Stimulated activated naive CD8-positive, alpha-beta T cell treated with anti-CD3 and anti-CD28 coated beads, Interleukin-15, Interleukin-2, amounts not matched to agents 100 ng/mL and 50 ng/mL, for 24 hours (primary cell): ENCODE results near the gene PTMA.
"Not testable (repeated sequence)": the region's sequence is repeated elsewhere in the genome, so short reads cannot be mapped to it uniquely, and the experiment has no call there.

Experiments
- H3K27ac Mint-ChIP-seq: one replicate; pipeline ENCODE4 v1.8.0; 2021; ENCODE audit warnings: mild to moderate bottlenecking, mixed read lengths
- H3K27me3 Mint-ChIP-seq: one replicate; pipeline ENCODE4 v1.8.0; 2021; ENCODE audit warnings: mixed read lengths
- H3K36me3 Mint-ChIP-seq: one replicate; pipeline ENCODE4 v1.8.0; 2021; ENCODE audit warnings: low read depth, mixed read lengths
- H3K4me1 Mint-ChIP-seq: one replicate; pipeline ENCODE4 v1.8.0; 2021; ENCODE audit warnings: low read depth, mixed read lengths
- H3K4me3 Mint-ChIP-seq: one replicate; pipeline ENCODE4 v1.8.0; 2021; ENCODE audit warnings: mild to moderate bottlenecking, mixed read lengths
- H3K9me3 Mint-ChIP-seq: one replicate; pipeline ENCODE4 v1.8.0; 2021; ENCODE audit warnings: mixed read lengths

The PTMA gene

GRCh38 chr2:231704017-231704416, 4.3 kb upstream of the PTMA start:
- Mint-ChIP-seq H3K9me3 (no peaks in the 10 kb centered on the region), H3K27ac (no peak overlapping the region), H3K4me3 (no peak overlapping the region), H3K4me1 (peaks cover 27% of the 10 kb centered on the region), H3K36me3 (peaks cover 8% of the 10 kb centered on the region), H3K27me3 (no peaks in the 10 kb centered on the region)

GRCh38 chr2:231706731-231707624, 1.3 kb upstream of the PTMA start:
- Mint-ChIP-seq H3K27ac (peak overlapping the region; percentile 100), H3K36me3 (peaks cover 28% of the 10 kb centered on the region)

GRCh38 chr2:231707625-231707926, 749 bp upstream of the PTMA start:
- Mint-ChIP-seq H3K27me3 (no peaks in the 10 kb centered on the region), H3K4me1 (peaks cover 43% of the 10 kb centered on the region), H3K9me3 (no peaks in the 10 kb centered on the region), H3K27ac (peak overlapping the region; percentile 100), H3K4me3 (peak overlapping the region; percentile 97), H3K36me3 (peaks cover 34% of the 10 kb centered on the region)

More at GRCh38 chr2:231706731-231707624, 1.3 kb upstream of the PTMA start:
- peaks cover 37% of the 10 kb centered on the region for H3K4me1 Mint-ChIP-seq
- no peaks in the 10 kb centered on the region for H3K9me3 Mint-ChIP-seq
- H3K4me3 Mint-ChIP-seq, result peak overlapping the region; percentile 97
- no peaks in the 10 kb centered on the region for H3K27me3 Mint-ChIP-seq

- H3K4me3 Mint-ChIP-seq, result peak overlapping the region; percentile 97
- H3K4me1 Mint-ChIP-seq, result peaks cover 53% of the 10 kb centered on the region
- peaks cover 46% of the 10 kb centered on the region for H3K36me3 Mint-ChIP-seq
- no peaks in the 10 kb centered on the region for H3K9me3 Mint-ChIP-seq
- H3K27ac Mint-ChIP-seq, result peak overlapping the region; percentile 100
- H3K27me3 Mint-ChIP-seq, result no peaks in the 10 kb centered on the region
Measured at GRCh38 chr2:231708773-231709635, 679 bp downstream of the PTMA start.

GRCh38 chr2:231709636-231709980, 1.3 kb downstream of the PTMA start:
- Mint-ChIP-seq H3K4me1 (peaks cover 53% of the 10 kb centered on the region), H3K36me3 (peaks cover 47% of the 10 kb centered on the region), H3K4me3 (peak overlapping the region; percentile 94), H3K27ac (peak overlapping the region; percentile 97), H3K9me3 (no peaks in the 10 kb centered on the region), H3K27me3 (no peaks in the 10 kb centered on the region)

- Mint-ChIP-seq H3K4me3 (peak overlapping the region; percentile 99), H3K27me3 (no peaks in the 10 kb centered on the region), H3K36me3 (peaks cover 47% of the 10 kb centered on the region), H3K4me1 (peaks cover 50% of the 10 kb centered on the region), H3K27ac (peak overlapping the region; percentile 97), H3K9me3 (no peaks in the 10 kb centered on the region)
Measured at GRCh38 chr2:231709981-231710798, 1.9 kb downstream of the PTMA start.

- Mint-ChIP-seq H3K27me3 (no peaks in the 10 kb centered on the region), H3K27ac (peak overlapping the region; percentile 99), H3K4me1 (peaks cover 49% of the 10 kb centered on the region), H3K9me3 (no peaks in the 10 kb centered on the region), H3K4me3 (peak overlapping the region; percentile 99), H3K36me3 (peaks cover 47% of the 10 kb centered on the region)
Measured at GRCh38 chr2:231710799-231711676, 2.7 kb downstream of the PTMA start.

GRCh38 chr2:231711677-231712450, 3.5 kb downstream of the PTMA start:
- H3K9me3 Mint-ChIP-seq, result no peaks in the 10 kb centered on the region
- no peaks in the 10 kb centered on the region for H3K27me3 Mint-ChIP-seq

GRCh38 chr2:231712451-231713021, 4.2 kb downstream of the PTMA start:
- H3K27me3 Mint-ChIP-seq, H3K9me3 Mint-ChIP-seq: not testable (repeated sequence)
- H3K36me3 Mint-ChIP-seq, result peaks cover 47% of the 10 kb centered on the region
- H3K4me3 Mint-ChIP-seq, result peak overlapping the region; percentile 99
- H3K4me1 Mint-ChIP-seq, result peaks cover 44% of the 10 kb centered on the region
- peak overlapping the region; percentile 99 for H3K27ac Mint-ChIP-seq

More at GRCh38 chr2:231711677-231712450, 3.5 kb downstream of the PTMA start:
- Mint-ChIP-seq H3K36me3 (peaks cover 47% of the 10 kb centered on the region), H3K27ac (peak overlapping the region; percentile 99), H3K4me1 (peaks cover 45% of the 10 kb centered on the region), H3K4me3 (peak overlapping the region; percentile 99)

GRCh38 chr2:231713406-231713729, 5.0 kb downstream of the PTMA start:
- not testable (repeated sequence) for H3K9me3 Mint-ChIP-seq

GRCh38 chr2:231713730-231714638, 5.7 kb downstream of the PTMA start:
- no peaks in the 10 kb centered on the region for H3K27me3 Mint-ChIP-seq
- peak overlapping the region; percentile 72 for H3K4me3 Mint-ChIP-seq
- no peaks in the 10 kb centered on the region for H3K9me3 Mint-ChIP-seq
- peaks cover 39% of the 10 kb centered on the region for H3K36me3 Mint-ChIP-seq
- peak overlapping the region; percentile 96 for H3K27ac Mint-ChIP-seq
- peaks cover 43% of the 10 kb centered on the region for H3K4me1 Mint-ChIP-seq

More at GRCh38 chr2:231713406-231713729, 5.0 kb downstream of the PTMA start:
- peaks cover 45% of the 10 kb centered on the region for H3K4me1 Mint-ChIP-seq
- peak overlapping the region; percentile 72 for H3K4me3 Mint-ChIP-seq
- H3K36me3 Mint-ChIP-seq, result peaks cover 45% of the 10 kb centered on the region
- peak overlapping the region; percentile 96 for H3K27ac Mint-ChIP-seq
- H3K27me3 Mint-ChIP-seq, result not testable (repeated sequence)
